HG03175 (cell line): ENCODE measurements around the gene RIN3.

Experiments used
- ATAC-seq: cut with Tn5 transposase; IDR thresholded peaks from one replicate; pipeline ENCODE4 v1.9.1; 2021; ENCODE audit warnings: mild to moderate bottlenecking, moderate library complexity; ENCODE audit not compliant: unreplicated experiment

The RIN3 gene

DNA sequence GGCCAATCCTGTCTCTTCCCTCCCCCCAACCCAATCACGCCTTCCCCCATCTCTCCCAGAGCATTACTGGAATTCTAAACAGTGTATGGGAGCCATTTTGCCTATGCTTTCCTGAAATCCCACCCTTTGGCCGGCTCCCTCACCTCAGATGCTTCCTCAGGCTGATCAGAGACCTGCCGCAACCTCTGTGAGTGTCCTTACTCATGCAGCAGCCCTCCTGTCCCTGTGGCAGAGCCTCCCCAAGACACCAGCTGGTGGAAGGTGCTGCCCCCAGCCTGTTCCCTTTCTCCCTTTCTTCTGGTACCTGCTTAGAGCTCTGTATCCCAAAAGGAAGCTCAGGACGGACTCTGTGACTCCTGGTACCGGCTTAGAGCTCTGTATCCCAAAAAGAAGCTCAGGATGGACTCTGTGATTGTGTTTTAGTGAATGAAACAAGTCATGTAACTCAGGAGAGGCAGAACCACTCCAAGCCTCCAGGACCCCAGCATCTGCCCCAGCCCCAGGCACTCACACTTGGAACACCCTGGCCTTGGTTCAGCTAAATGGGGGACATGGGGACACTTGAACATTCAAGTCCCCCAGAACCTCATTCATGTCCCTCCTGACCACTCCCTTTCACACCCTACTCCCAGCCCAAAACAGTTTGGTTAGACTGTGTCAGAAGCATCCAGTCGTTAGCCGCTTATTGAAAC, 29.3 kb upstream of the RIN3 start:
- ATAC-seq, result no peak

DNA sequence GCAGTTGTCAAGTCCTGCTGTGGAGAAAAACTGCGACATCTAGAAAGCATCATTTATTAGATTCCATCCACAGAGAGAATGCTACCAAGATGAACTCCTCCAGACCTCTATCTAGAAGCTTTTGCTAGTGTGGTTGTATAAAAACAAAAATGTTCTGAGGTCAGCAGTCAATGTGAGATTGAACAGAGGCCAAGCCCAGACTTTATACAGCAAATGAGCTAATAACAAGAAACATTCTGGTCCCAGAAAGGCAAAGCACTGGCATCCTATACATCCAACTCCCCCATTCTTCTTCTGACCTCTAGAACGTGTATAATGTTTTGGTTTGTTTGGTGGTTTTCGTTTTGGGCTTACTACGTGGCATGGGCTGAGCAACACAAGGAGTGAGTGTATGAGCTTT, 26.7 kb upstream of the RIN3 start:
- ATAC-seq, result no peak

DNA sequence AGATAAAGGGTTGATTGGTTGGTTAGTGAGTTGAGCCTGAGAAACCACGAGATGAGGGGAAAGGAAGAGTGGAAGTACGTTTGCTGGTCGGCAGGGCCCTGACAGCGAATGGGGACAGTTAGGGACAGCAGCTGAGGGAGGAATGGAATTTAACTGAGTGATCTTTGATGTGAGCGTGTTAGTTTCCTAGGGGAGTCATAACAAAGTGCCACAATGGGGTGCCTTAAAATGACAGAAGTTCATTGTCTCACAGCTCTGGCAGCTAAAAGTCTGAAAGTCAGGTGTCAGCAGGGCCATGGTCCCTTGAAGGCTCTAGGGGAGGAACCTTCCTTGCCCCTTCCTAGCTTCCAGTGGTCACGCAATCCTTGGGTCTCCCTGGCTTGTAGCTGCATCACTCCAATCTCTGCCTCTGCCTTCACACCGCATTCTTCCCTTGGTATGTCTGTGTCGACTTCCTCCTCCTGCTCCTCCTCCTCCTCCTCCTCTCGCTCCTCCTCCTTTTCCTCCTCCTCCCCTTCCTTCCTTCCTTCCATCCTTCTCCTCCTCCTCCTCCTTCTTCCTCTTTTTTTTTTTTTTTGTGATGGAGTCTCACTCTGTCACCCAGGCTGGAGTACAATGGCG, 26.0 kb upstream of the RIN3 start:
- no peak for ATAC-seq

DNA sequence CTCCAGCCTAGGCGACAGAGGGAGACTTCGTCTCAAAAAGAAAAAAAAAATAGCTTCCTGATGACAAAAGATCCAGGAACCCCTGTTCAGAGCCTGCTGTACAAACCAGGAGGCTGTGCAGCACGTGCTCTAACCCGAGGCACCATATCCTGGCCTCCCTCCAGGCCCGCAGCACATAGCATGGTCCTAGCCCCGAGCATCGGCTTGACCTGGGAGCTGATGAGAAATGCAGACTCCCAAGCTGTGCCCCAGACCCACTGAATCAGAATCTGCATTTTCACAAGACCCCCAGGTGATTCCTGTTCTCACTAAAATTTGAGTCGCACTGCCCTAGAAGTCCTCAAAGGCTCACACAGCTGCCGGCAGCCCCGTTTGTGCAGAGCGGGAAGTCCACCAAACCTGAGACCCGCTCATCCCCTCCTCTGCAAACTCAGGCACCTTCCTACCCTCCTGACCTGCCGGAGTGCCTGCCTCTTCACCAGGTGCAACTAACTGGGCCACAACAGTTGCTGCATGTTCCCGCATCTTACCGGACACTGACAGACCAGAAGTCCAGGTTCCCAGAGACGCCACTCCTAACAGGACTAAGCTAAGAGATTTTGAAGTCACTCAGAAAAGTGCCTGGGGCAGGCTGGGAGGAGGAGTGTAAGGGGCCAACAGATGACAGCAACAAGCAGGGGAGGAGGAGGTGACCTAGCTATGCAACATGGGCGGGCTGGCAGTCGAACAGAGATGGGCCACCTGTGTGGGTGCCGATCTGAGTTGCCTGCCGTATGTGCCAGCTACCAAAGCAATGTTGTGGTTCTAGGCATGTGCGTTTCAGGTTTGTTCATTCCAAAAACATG, 24.0 kb upstream of the RIN3 start:
- no peak for ATAC-seq

DNA sequence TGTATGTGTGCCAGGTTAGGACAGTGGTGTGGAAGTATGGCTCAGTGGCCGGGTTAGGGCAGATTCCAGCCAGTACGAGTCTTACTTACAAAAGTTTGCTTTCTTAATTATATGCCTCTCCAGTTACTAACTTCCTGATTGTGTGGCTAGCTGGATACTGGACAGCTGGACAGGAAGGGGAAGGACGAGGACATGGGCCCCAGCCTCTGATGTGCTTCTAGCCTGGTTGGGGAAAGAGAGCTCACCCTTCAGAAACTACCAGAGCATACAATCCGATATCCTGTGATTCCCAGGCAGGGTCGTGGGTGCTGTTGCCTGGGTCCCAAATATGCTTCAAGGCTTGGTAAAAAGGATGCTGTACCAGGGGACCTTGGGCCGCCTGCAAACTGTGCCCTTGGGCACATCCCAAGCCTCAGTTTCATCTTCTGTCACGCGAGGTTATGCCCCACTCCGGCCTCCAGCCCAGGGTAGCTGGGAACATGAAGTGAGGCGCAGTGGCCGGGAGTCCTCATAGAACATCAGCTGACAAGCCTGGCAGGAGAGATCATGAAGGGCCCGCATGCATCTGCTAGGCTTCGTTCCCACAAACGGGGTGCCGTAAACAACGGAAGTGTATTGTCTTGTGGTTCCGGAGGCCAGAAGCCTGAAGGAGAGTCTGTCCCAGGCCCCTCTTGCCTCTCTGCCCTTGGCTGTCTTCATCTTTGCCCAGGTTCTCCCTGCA, 23.2 kb upstream of the RIN3 start:
- ATAC-seq, result no peak

DNA sequence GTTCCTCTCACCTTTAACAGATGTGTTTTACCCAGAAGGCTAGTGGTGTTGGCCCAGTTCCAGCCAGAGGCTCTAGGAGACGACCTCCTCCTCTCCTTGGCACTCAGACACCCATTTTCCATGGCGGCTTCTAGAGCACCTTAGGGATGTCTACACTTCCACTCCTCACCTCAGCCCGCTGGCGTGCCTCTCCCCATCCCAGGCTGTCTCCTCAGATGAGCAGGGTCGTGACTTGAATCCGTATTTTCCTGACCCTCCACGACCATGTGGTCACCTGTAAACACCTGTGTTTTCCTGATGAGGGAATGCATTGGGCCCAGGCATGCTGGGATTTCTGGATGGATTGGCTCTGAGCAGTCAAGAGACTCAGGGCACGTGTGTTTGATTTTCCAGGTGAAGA, 21.8 kb upstream of the RIN3 start:
- no peak for ATAC-seq

DNA sequence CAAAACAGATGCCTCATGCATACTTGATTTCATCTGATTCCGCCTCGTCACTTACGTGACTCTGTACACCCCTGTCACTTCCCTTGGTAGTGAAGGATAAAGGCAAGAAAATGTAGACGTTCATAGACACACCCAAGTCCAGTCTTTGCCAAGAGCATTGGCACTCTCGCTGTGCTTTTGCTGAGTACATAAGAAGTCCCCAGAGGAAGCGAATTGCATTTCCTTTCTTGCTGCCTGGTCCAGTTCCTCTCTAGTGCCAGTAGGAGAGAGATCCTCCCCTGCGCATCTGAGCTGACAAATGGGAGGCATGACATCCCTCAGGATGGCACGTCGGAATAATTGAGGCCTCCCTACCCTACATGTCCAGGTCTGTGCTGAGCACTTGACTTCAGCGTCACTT, 21.3 kb upstream of the RIN3 start:
- ATAC-seq, result no peak

DNA sequence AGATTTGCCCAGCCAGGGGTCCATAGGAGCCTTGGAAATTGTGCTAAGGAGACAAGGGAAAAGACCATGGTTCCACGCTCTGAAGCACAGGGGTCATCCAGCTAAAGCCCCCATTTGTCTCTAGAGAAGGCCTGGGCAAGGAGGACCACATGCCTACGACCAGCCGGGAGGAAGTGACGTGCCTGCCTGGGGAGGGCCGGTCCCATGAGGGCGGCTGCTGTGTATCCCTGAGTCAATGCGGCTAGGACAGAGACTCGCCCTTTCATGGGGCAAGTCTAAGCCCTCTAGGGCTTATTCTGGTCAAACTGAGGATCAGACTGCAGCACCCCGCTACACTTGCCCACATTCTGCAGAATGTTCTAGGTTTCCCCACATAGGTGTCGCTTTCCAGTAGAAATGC, 20.6 kb upstream of the RIN3 start:
- ATAC-seq, result no peak

DNA sequence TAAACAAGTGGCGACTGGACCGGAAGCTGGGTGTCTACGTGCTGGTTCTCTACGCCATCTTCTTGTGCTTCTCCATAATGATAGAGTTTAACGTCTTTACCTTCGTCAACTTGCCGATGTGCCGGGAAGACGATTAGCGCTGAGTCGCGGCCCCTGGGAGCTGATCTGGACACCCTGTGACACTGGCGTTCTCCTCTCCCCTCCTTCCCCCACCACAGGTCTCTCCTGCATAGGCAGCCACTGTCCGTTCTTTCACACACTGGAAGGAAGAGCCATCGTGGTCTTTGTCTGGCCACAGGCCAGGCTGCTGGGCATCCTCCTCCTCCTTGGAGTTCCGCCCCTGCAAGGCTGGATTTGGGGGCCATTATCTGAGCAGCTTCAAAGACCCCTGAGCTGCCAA, 20.1 kb upstream of the RIN3 start:
- no peak for ATAC-seq

DNA sequence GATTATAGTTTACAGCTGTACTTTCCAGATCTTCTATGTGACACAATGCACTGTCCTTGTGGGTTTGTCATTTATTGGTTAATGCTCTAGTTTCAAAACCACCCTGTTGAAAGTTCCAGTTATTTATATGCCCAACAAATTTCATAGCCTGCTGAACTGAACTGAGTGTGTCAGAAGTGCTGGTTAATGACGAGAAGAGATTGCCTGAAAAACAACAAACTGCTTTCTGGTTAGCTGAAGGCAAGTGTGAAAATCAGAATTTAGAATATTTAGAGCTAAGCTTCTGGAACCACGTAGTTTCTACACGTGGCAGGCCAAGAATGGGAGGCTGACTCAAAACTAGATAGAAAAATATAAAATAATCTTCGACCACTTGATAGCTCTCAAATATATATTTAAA, 19.1 kb upstream of the RIN3 start:
- ATAC-seq, result peak; percentile 70

DNA sequence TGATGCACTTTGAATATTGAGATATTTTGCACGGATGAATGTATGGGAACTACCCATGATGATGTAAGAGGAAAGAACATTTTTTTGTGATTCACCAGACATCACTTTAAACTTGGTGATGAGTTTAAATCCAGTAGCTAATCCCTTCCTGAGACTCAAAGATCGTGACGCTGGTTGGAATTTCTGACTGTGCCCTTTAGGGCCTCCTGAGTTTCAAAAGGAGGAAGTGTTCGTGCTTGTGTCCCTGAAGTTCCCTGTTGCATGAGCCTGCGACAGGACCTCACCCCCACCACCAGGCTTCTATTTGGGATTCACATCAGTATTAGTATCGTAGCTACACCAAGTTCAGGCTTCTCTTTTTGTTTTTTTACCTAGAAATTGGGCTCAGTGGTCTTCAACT, 18.6 kb upstream of the RIN3 start:
- no peak for ATAC-seq

DNA sequence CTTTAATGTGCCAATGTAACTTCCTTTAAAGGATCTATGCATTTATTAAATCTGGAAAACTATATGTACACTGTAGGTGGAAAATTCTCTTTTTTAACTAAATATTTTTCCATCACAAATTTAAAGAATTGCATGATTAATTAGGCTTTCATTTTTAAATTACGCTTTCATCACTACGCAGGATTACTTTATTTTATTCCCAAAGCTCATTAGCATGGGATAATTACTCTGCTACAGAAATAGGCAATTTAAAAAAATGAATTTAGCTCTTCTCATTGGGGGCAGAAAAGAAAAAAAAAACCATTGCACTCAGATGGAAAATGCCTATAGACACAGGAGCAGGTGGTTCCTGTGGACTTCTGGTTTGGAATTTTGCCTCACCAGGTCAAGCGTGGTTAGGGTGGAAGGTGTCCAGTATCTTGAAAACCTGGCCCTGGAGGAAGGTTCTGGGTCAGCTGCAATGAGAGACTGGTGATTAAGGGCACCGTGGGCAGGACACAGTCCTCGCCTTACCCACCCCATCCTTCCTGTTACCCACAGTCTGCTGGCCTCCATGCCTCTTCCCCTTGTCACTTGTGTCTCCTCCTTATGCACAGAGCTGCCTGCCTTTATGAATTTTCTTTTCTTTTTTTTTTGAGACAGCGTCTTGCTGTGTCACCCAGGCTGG, 17.3 kb upstream of the RIN3 start:
- ATAC-seq, result no peak

DNA sequence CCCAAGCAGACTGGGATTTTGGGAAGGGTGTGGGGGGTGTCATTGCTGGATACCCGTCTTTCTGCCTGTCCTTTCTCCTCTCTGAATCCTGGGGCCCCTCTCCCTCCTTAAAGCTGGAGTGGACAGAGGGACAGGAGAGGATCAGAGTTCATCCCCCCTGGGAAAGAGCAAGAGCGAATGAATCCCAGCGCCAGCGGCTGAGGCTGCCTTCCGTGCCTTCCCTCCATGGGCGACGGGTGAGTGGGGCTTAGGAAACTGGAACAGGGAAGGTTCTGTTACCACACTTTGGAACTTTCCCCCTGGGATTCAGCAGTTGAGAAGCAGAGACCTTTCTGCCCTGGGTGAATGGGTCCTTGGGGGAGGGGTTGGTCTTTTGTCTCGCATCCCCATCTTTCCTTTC, 16.2 kb upstream of the RIN3 start:
- ATAC-seq, result no peak

DNA sequence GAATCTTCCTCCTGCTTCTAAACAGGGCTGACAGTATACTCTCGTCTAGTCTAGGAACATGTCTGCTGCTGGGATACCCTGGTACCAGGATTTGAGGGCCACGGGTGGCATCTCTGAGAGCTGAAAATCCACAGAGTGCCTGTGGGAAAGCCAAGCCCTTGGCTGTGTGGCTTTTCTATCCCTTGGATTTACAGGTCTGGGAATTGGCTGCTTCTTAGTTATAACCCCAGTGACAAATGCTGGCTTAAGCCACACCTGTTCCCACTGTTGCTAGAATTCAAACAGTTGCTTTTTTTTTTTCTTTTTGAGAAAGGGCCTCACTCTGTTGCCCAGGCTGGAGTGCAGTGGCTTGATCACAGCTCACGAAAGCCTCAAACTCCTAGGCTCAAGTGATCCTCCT, 14.3 kb upstream of the RIN3 start:
- ATAC-seq, result no peak

DNA sequence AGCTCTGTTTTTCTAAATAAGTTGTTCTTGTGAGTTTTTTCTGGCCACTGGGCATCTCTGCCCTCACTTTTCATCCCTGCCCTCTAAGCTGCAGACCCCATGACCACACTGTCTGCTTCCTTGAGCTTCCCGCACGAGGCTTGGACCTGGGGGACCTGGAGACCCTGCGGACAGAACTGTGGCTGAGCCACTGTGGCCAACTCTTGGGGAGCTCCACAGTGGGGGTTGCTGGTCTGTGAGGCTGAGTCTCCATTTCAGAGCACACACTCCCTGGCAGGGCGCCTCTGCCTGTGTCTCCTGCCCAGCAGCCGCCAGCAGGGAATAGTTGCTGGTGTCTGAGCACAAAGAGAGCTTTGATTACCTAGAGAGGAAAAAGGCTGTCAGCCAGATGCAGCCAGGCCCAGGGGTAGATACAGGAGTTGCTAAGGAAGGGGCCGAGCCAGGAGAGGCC, 13.1 kb upstream of the RIN3 start:
- no peak for ATAC-seq

DNA sequence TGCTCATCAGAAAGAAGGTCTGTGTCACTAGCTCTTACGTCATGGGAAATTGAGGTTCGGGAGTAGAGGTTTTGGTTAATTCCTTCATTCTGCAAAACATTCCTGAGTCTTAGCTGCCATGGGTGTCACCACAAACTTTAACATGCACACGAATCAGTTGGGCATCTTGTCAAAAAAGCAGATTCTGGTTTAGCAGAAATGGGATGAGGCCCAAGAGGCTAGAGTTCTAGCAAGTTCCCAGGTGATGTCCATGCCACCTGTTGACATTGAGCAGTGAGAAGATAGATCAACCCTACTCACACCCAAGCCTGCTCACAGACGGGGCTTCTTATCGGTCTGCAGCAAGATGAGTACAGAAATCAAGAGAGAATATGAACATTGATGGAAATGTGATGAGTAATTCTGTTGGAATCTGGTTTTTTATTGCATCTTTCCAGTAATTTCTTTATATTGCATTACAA, 11.7 kb upstream of the RIN3 start:
- ATAC-seq, result no peak

DNA sequence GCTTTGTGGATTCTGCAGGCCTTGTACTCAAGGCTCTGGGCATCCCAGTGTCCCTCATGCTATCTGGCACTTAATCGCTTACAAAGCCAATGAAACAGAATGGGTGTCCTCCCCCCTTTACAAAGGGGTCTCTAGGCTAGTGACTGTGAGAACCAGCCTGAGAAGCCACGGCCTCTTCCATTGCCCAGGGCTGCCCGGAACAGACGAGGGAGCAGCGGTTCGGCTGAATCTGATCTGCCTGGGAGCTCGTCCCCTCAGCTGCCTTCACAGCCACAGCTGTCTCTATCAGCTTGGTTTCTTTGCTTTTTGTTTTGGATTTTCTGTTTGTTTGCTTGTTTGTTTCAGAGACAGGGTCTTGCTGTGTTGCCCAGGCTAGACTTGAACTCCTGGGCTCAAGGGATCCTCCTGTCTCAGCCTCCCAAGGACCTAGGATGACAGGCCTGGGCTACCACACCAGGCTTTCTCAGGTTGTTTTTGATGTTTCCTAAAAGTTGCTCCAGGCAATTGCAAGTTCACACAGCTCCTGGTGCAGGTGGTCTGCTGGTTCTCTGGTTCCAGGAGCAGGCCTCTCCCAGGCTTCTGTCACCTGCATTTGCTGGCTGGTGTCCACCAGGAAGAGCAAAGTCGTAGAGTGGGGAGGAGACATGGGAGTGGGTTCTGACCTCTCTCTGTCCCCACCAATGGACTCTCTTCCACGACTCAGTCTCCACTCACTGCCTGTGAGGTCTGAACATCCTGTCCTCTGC, 10.9 kb upstream of the RIN3 start:
- ATAC-seq, result no peak

DNA sequence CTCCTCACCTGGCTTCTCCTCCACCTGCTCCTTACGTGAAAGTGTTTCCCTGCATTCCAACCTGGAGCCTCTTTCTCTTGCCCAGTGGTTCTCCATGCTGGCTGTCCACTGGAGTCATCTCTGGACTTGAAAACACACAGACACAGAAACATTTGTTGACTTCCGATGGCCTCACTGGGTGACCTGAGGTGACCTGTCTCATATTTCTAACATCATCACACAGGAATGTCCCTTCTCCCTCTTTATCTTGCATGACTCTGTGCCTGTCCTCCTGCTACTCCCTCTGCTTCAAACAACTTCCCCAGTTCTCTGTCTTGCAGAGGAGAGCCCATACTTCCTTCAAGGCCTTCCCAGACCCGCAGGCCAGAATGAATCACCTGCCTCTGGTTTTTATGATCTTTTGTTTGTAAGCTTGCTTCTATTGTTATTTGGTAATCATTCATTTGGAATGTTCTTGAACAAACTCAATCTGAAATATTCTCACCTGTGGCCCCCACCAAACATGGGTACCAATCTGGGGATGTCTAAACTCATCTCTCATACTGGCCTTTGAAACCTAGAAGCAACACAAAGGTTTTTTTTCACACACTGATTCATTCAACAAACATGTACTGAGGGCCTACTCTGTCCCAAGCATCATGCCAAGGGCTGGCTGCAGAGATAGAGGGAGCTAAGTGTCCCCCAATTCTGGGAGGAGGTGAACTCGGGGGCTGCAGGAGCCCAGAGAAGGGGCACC, 9.7 kb upstream of the RIN3 start:
- no peak for ATAC-seq

DNA sequence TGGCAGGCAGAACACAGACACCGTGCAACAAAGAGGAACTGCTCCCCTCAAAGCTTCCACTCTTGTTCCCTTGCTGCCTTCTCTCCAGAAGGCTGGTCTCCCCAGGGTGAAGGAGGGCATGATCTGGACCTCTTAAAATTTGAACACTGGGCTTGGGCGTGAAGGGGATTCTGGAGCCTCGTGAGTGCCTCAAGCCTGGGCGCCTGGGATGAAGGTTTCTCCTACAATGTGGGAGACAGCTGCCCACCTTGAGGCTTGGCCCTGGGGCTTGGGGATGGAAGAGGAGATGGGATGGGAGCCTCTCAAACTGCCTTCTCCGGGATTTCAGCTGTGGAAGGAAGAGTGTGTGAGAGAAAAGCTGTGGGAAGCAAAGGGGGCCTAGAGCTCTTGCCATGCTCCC, 7.8 kb upstream of the RIN3 start:
- no peak for ATAC-seq
